DOHH2 (cell line): ENCODE results near the gene AZI2.

Source experiments
- EZH2phosphoT487 ChIP-seq: fragments of 200-600 bp; sonication (generic); IDR thresholded peaks from 2 replicates; pipeline ENCODE4 v1.6.1; 2017; ENCODE audit warnings: borderline replicate concordance, mild to moderate bottlenecking, antibody characterized with exemption, low read length, moderate library complexity, mixed read lengths
- TF ChIP-seq, protein P1 (sequence below): fragments of 200-600 bp; sonication (generic); IDR thresholded peaks from one replicate; pipeline ENCODE4 v1.5.1; 2014; ENCODE audit warnings: antibody characterized with exemption, mild to moderate bottlenecking, low read depth, low read length; ENCODE audit not compliant: poor library complexity, severe bottlenecking

GRCh38 chr3:28299705-28300104, 48.9 kb downstream of the AZI2 start:
- TF ChIP-seq, protein P1, sequence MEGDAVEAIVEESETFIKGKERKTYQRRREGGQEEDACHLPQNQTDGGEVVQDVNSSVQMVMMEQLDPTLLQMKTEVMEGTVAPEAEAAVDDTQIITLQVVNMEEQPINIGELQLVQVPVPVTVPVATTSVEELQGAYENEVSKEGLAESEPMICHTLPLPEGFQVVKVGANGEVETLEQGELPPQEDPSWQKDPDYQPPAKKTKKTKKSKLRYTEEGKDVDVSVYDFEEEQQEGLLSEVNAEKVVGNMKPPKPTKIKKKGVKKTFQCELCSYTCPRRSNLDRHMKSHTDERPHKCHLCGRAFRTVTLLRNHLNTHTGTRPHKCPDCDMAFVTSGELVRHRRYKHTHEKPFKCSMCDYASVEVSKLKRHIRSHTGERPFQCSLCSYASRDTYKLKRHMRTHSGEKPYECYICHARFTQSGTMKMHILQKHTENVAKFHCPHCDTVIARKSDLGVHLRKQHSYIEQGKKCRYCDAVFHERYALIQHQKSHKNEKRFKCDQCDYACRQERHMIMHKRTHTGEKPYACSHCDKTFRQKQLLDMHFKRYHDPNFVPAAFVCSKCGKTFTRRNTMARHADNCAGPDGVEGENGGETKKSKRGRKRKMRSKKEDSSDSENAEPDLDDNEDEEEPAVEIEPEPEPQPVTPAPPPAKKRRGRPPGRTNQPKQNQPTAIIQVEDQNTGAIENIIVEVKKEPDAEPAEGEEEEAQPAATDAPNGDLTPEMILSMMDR: no peak
- no peak for TF ChIP-seq EZH2phosphoT487
